H9 (cell line): Measurements from ENCODE around the gene NUDT3. TPM values are rescaled to one million over a fixed set of nuclear protein-coding genes. Genes with fewer than 3 reads are reported as not detected.
"Not testable (repeated sequence)": the region's sequence is repeated elsewhere in the genome, so short reads cannot be mapped to it uniquely, and the experiment has no call there.

Experiments used
- DNase-seq: peaks from one replicate; pipeline ENCODE4 v3.0.0-alpha.2; 2017
- H2AFZ ChIP-seq: one replicate; pipeline ENCODE4 v1.6.1; 2013; ENCODE audit warnings: mild to moderate bottlenecking, low read length, control low read depth, moderate library complexity
- H2AK5ac ChIP-seq: 2 replicates; pipeline ENCODE4 v1.6.1; 2013; ENCODE audit warnings: low read length, control low read depth, mixed read lengths; ENCODE audit not compliant: insufficient read length
- H2BK120ac ChIP-seq: one replicate; pipeline ENCODE4 v1.6.1; 2013; ENCODE audit warnings: low read depth, mild to moderate bottlenecking, low read length, control low read depth, inconsistent platforms; ENCODE audit not compliant: poor library complexity, severe bottlenecking
- H2BK12ac ChIP-seq: 2 replicates; pipeline ENCODE4 v1.6.1; 2013; ENCODE audit warnings: low read length, control low read depth, mixed read lengths, low read depth; ENCODE audit not compliant: insufficient read length
- H2BK15ac ChIP-seq: 2 replicates; pipeline ENCODE4 v1.6.1; 2013; ENCODE audit warnings: low read depth, low read length, control low read depth
- H2BK20ac ChIP-seq: one replicate; pipeline ENCODE4 v1.6.1; 2013; ENCODE audit warnings: low read depth, mild to moderate bottlenecking, low read length, control low read depth, inconsistent platforms; ENCODE audit not compliant: poor library complexity, severe bottlenecking
- H2BK5ac ChIP-seq: 2 replicates; pipeline ENCODE4 v1.6.1; 2013; ENCODE audit warnings: low read length, control low read depth, mixed read lengths; ENCODE audit not compliant: insufficient read length
- H3K14ac ChIP-seq: 2 replicates; pipeline ENCODE4 v1.6.1; 2013; ENCODE audit warnings: low read length, control low read depth; ENCODE audit not compliant: insufficient read depth
- H3K18ac ChIP-seq: 2 replicates; pipeline ENCODE4 v1.6.1; 2013; ENCODE audit warnings: low read depth, mild to moderate bottlenecking, mixed read lengths, low read length, control low read depth; ENCODE audit not compliant: insufficient read length
- H3K23ac ChIP-seq: 2 replicates; pipeline ENCODE4 v1.6.1; 2013; ENCODE audit warnings: low read length, control low read depth, mixed read lengths, low read depth; ENCODE audit not compliant: insufficient read length
- H3K23me2 ChIP-seq: 2 replicates; pipeline ENCODE4 v1.6.1; 2013; ENCODE audit warnings: low read depth, mild to moderate bottlenecking, mixed read lengths, low read length, control low read depth; ENCODE audit not compliant: insufficient read length, poor library complexity, severe bottlenecking
- H3K27ac ChIP-seq: 2 replicates; pipeline ENCODE4 v1.5.1; 2013; ENCODE audit warnings: low read length, control low read depth, mixed read lengths, low read depth; ENCODE audit not compliant: insufficient read length
- H3K27me3 ChIP-seq: 2 replicates; pipeline ENCODE4 v1.6.1; 2013; ENCODE audit warnings: low read length, control low read depth, inconsistent platforms; ENCODE audit not compliant: insufficient read depth
- H3K4ac ChIP-seq: 2 replicates; pipeline ENCODE4 v1.6.1; 2013; ENCODE audit warnings: low read depth, mild to moderate bottlenecking, control low read depth, inconsistent platforms, low read length, moderate library complexity
- H3K4me1 ChIP-seq: 2 replicates; pipeline ENCODE4 v1.6.1; 2013; ENCODE audit warnings: low read length, control low read depth, inconsistent platforms; ENCODE audit not compliant: insufficient read depth
- H3K4me2 ChIP-seq: 2 replicates; pipeline ENCODE4 v1.6.1; 2013; ENCODE audit warnings: low read length, control low read depth, mixed read lengths; ENCODE audit not compliant: insufficient read length, insufficient read depth
- H3K56ac ChIP-seq: 2 replicates; pipeline ENCODE4 v1.6.1; 2013; ENCODE audit warnings: low read depth, mild to moderate bottlenecking, mixed read lengths, low read length, control low read depth; ENCODE audit not compliant: insufficient read length
- H3K79me1 ChIP-seq: 2 replicates; pipeline ENCODE4 v1.6.1; 2013; ENCODE audit warnings: low read depth, mild to moderate bottlenecking, moderate library complexity, low read length, control low read depth, inconsistent platforms; ENCODE audit not compliant: insufficient read depth, poor library complexity, severe bottlenecking
- H3K79me2 ChIP-seq: 2 replicates; pipeline ENCODE4 v1.6.1; 2013; ENCODE audit warnings: low read length, control low read depth, inconsistent platforms; ENCODE audit not compliant: insufficient read depth
- H3K9ac ChIP-seq: 2 replicates; pipeline ENCODE4 v1.6.1; 2013; ENCODE audit warnings: low read length, control low read depth, mixed read lengths; ENCODE audit not compliant: insufficient read length; ENCODE audit errors: extremely low read depth
- H3K9me3 ChIP-seq: one replicate; pipeline ENCODE4 v1.6.1; 2013; ENCODE audit warnings: low read depth, low read length, inconsistent platforms; ENCODE audit not compliant: control insufficient read depth
- H3T11ph ChIP-seq: one replicate; pipeline ENCODE4 v1.6.1; 2013; ENCODE audit warnings: mild to moderate bottlenecking, low read length, control low read depth, inconsistent platforms
- H4K20me1 ChIP-seq: one replicate; pipeline ENCODE4 v1.6.1; 2013; ENCODE audit not compliant: control insufficient read depth, insufficient read length, insufficient read depth
- H4K5ac ChIP-seq: 2 replicates; pipeline ENCODE4 v1.6.1; 2013; ENCODE audit warnings: low read depth, mild to moderate bottlenecking, mixed read lengths, low read length, control low read depth; ENCODE audit not compliant: insufficient read length
- H4K8ac ChIP-seq: replicated peaks from 2 replicates; pipeline ENCODE4 v1.6.1; 2013; ENCODE audit warnings: low read length, control low read depth, mixed read lengths, low read depth; ENCODE audit not compliant: insufficient read length
- H4K91ac ChIP-seq: 2 replicates; pipeline ENCODE4 v1.6.1; 2013; ENCODE audit warnings: low read depth, mild to moderate bottlenecking, moderate library complexity, mixed read lengths, low read length, control low read depth; ENCODE audit not compliant: insufficient read length
- H3K27ac Mint-ChIP-seq, 3 experiments: 2 replicates in 2 of 3; 3 replicates in 1 of 3; pipeline ENCODE4 v1.8.0; 2020 to 2021; ENCODE audit warnings: mixed read lengths in 3 of 3, mild to moderate bottlenecking in 1 of 3, moderate library complexity in 1 of 3
- H3K27me3 Mint-ChIP-seq: 2 replicates; pipeline ENCODE4 v1.8.0; 2021; ENCODE audit warnings: low read depth, mild to moderate bottlenecking, moderate library complexity, mixed read lengths
- H3K36me3 Mint-ChIP-seq, 3 experiments: 2 replicates in 2 of 3; 3 replicates in 1 of 3; pipeline ENCODE4 v1.8.0; 2020 to 2021; ENCODE audit warnings: low read depth in 3 of 3, mixed read lengths in 3 of 3; ENCODE audit not compliant: insufficient read depth in 1 of 3
- H3K4me1 Mint-ChIP-seq, 2 experiments: 2 replicates each; pipeline ENCODE4 v1.8.0; 2020; ENCODE audit warnings: mixed read lengths in 2 of 2
- H3K4me3 Mint-ChIP-seq, 2 experiments: 2 replicates in 1 of 2; 3 replicates in 1 of 2; pipeline ENCODE4 v1.8.0; 2020 to 2021; ENCODE audit warnings: mild to moderate bottlenecking in 2 of 2, mixed read lengths in 2 of 2, moderate library complexity in 1 of 2
- H3K9me3 Mint-ChIP-seq, 2 experiments: 2 replicates in 1 of 2; 3 replicates in 1 of 2; pipeline ENCODE4 v1.8.0; 2020; ENCODE audit warnings: mild to moderate bottlenecking in 2 of 2, mixed read lengths in 2 of 2, moderate library complexity in 1 of 2
- CTCF ChIP-seq: fragments of 200-600 bp; sonication (generic); conservative IDR thresholded peaks from 3 replicates; pipeline ENCODE4 v1.8.0; 2021; ENCODE audit warnings: antibody characterized with exemption, mild to moderate bottlenecking
- WGBS: extraction: QIAGEN DNeasy Blood & Tissue Kit; methylation state at CpG from one replicate; pipeline ENCODE4 v1.1.7; 2013; ENCODE audit warnings: missing lambda C conversion rate, low lambda C conversion rate, mixed read lengths; ENCODE audit not compliant: insufficient read length; ENCODE audit errors: extremely low coverage; 5-methylcytosine and 5-hydroxymethylcytosine counted together
- total RNA-seq: library from RNA; stranded (reverse); gene quantifications from 2 replicates; pipeline ENCODE4 v1.2.1, GENCODE V29; 2021

NUDT3 gene
- total RNA-seq, 1 experiment from 2014 or later = 23.6 TPM

GRCh38 chr6:34373511-34373910 is 19.0 kb downstream of the NUDT3 start:
- Mint-ChIP-seq H3K4me1 (peaks cover 0 to 5% of the 10 kb centered on the region in 2 experiments; a peak in 3 of 4 replicates), H3K4me3 (no peak overlapping the region), H3K9me3 (no peaks in the 10 kb centered on the region), H3K36me3 (peaks cover 3 to 9% (median 5%) of the 10 kb centered on the region in 3 experiments; a peak in 4 of 7 replicates), H3K27ac (no peak overlapping the region), H3K27me3 (no peaks in the 10 kb centered on the region)
- Histone ChIP-seq H3K23me2 (no peaks in the 10 kb centered on the region), H3K79me1 (peaks cover 13% of the 10 kb centered on the region), H4K5ac (no peak overlapping the region), H3K79me2 (peaks cover 4% of the 10 kb centered on the region; the same call in 1 of the 2 replicates), H3K27ac (no peak overlapping the region), H2BK15ac (no peak overlapping the region), H2BK120ac (no peak overlapping the region), H3K4ac (no peak overlapping the region), H4K8ac (no peak overlapping the region), H4K91ac (no peak overlapping the region), H3K56ac (no peak overlapping the region), H2AFZ (no peak overlapping the region), H3K9ac (no peak overlapping the region), H3T11ph (no peak overlapping the region), H3K4me2 (no peak overlapping the region), H2BK20ac (no peak overlapping the region), H3K27me3 (no peaks in the 10 kb centered on the region), H3K9me3 (no peaks in the 10 kb centered on the region), H3K4me1 (no peaks in the 10 kb centered on the region), H2BK12ac (no peak overlapping the region), H4K20me1 (no peaks in the 10 kb centered on the region), H2BK5ac (no peak overlapping the region), H3K23ac (no peak overlapping the region), H2AK5ac (no peak overlapping the region), H3K14ac (no peak overlapping the region), H3K18ac (no peak overlapping the region)
- DNase-seq = no peak
- no peak for TF ChIP-seq CTCF
- WGBS = no CpG with 5 or more reads among the region's 5 CpGs

- not testable (repeated sequence) for H3K4ac ChIP-seq, H3K4me1 Mint-ChIP-seq, H2BK20ac ChIP-seq, H2BK12ac ChIP-seq, H4K91ac ChIP-seq, H2AFZ ChIP-seq, H4K5ac ChIP-seq, DNase-seq, H3K23ac ChIP-seq, H3K36me3 Mint-ChIP-seq, H3K14ac ChIP-seq, H3K27me3 Mint-ChIP-seq, H2BK120ac ChIP-seq, H3K4me1 ChIP-seq, H3K4me3 Mint-ChIP-seq, H3K27me3 ChIP-seq, H3K79me2 ChIP-seq, H3K27ac Mint-ChIP-seq, H3K23me2 ChIP-seq, H4K20me1 ChIP-seq, H2BK15ac ChIP-seq, H3K9ac ChIP-seq, H4K8ac ChIP-seq, H3K9me3 ChIP-seq, H3K56ac ChIP-seq, H3K4me2 ChIP-seq, H3K9me3 Mint-ChIP-seq, H3K27ac ChIP-seq, H3T11ph ChIP-seq, H3K18ac ChIP-seq, H2AK5ac ChIP-seq, H2BK5ac ChIP-seq
- H3K79me1 ChIP-seq = peaks cover 12% of the 10 kb centered on the region
- no CpG with 5 or more reads among the region's 5 CpGs for WGBS
Observed at GRCh38 chr6:34371865-34372264, 20.6 kb downstream of the NUDT3 start.
